IMR-90 (cell line): Measurements from ENCODE around the gene CHST14. TPM values are rescaled to one million over a fixed set of nuclear protein-coding genes. Genes with fewer than 3 reads are reported as not detected.

Source experiments
- ATAC-seq: fragments of 200-7000 bp; cut with Tn5 transposase; 2 replicates; pipeline ENCODE4 v1.9.1; 2020; ENCODE audit warnings: low read depth, mild to moderate bottlenecking, moderate library complexity
- BruUV-seq: library from RNA; stranded (reverse); fragments of 400-500 nt; replicated peaks from 2 replicates; lab custom pipeline; 2021; lab: Mats Ljungman, UMichigan
- CTCF ChIA-PET: fragments of 300-600 bp; formaldehyde crosslinking; extraction: SDS; loops from one replicate; lab custom pipeline; 2021; ENCODE audit warnings: antibody characterized with exemption; lab: Yijun Ruan, JAX
- POLR2A ChIA-PET: fragments of 300-600 bp; sonication (Branson Sonifier 250); formaldehyde crosslinking; loops from one replicate; lab custom pipeline; 2022; ENCODE audit warnings: antibody characterized with exemption; ENCODE audit not compliant: unreplicated experiment; lab: Charles Lee
- DNase-seq: peaks from one replicate; pipeline ENCODE4 v3.0.0; 2013
- H2AFZ ChIP-seq: replicated peaks from 2 replicates; pipeline ENCODE3; 2013; ENCODE audit warnings: low read length, mild to moderate bottlenecking; ENCODE audit not compliant: poor library complexity
- H2AK5ac ChIP-seq: 2 replicates; pipeline ENCODE4 v1.6.1; 2013; ENCODE audit warnings: low read depth, low read length, inconsistent platforms
- H2AK9ac ChIP-seq: replicated peaks from 2 replicates; pipeline ENCODE3; 2013; ENCODE audit warnings: mild to moderate bottlenecking, low read depth, low read length, moderate library complexity; ENCODE audit not compliant: poor library complexity
- H2BK120ac ChIP-seq: 2 replicates; pipeline ENCODE4 v1.6.1; 2013; ENCODE audit warnings: low read depth, low read length, inconsistent platforms
- H2BK15ac ChIP-seq: 3 replicates; pipeline ENCODE4 v1.6.1; 2013; ENCODE audit warnings: low read depth, low read length, inconsistent platforms
- H2BK20ac ChIP-seq: 2 replicates; pipeline ENCODE4 v1.6.1; 2013; ENCODE audit warnings: low read depth, mild to moderate bottlenecking, inconsistent platforms, low read length, moderate library complexity
- H2BK5ac ChIP-seq: 2 replicates; pipeline ENCODE4 v1.6.1; 2013; ENCODE audit warnings: mild to moderate bottlenecking, low read depth, low read length, inconsistent platforms; ENCODE audit not compliant: poor library complexity, severe bottlenecking
- H3K14ac ChIP-seq: replicated peaks from 2 replicates; pipeline ENCODE4 v1.6.1; 2013; ENCODE audit warnings: low read depth, low read length, inconsistent platforms
- H3K18ac ChIP-seq: 2 replicates; pipeline ENCODE4 v1.6.1; 2013; ENCODE audit warnings: low read depth, low read length, control low read depth
- H3K23ac ChIP-seq: 2 replicates; pipeline ENCODE4 v1.6.1; 2013; ENCODE audit warnings: low read depth, low read length, inconsistent platforms
- H3K27ac ChIP-seq: 2 replicates; pipeline ENCODE4 v1.5.1; 2013; ENCODE audit warnings: mild to moderate bottlenecking, control low read depth, low read length; ENCODE audit not compliant: insufficient read depth
- H3K27me3 ChIP-seq: 2 replicates; pipeline ENCODE4 v1.6.1; 2013; ENCODE audit warnings: low read length; ENCODE audit not compliant: control insufficient read depth, insufficient read depth
- H3K36me3 ChIP-seq: 2 replicates; pipeline ENCODE4 v1.6.1; 2013; ENCODE audit warnings: low read length, mixed read lengths; ENCODE audit not compliant: control insufficient read depth, insufficient read depth
- H3K4ac ChIP-seq: 2 replicates; pipeline ENCODE4 v1.6.1; 2013; ENCODE audit warnings: low read depth, low read length, inconsistent platforms
- H3K4me1 ChIP-seq: 2 replicates; pipeline ENCODE4 v1.6.1; 2013; ENCODE audit warnings: low read length, mixed read lengths; ENCODE audit not compliant: control insufficient read depth, insufficient read depth
- H3K4me2 ChIP-seq: 2 replicates; pipeline ENCODE4 v1.6.1; 2013; ENCODE audit warnings: low read depth, mild to moderate bottlenecking, control low read depth, low read length, moderate library complexity
- H3K4me3 ChIP-seq: 2 replicates; pipeline ENCODE4 v1.5.1; 2013; ENCODE audit warnings: low read depth, mild to moderate bottlenecking, control low read depth, low read length, moderate library complexity; ENCODE audit not compliant: insufficient read depth
- H3K56ac ChIP-seq: 2 replicates; pipeline ENCODE4 v1.6.1; 2013; ENCODE audit warnings: low read length, inconsistent platforms; ENCODE audit not compliant: insufficient read depth; ENCODE audit errors: extremely low read depth
- H3K79me1 ChIP-seq, 2 experiments: 2 replicates each; pipeline ENCODE4 v1.6.1; 2013; ENCODE audit warnings: low read length in 2 of 2, inconsistent platforms in 1 of 2, low read depth in 1 of 2
- H3K9ac ChIP-seq: 2 replicates; pipeline ENCODE4 v1.6.1; 2013; ENCODE audit warnings: low read depth, low read length, control low read depth
- H3K9me1 ChIP-seq: 2 replicates; pipeline ENCODE4 v1.6.1; 2013; ENCODE audit warnings: low read length, inconsistent platforms; ENCODE audit not compliant: insufficient read depth
- H3K9me3 ChIP-seq: 2 replicates; pipeline ENCODE4 v1.6.1; 2013; ENCODE audit warnings: low read length; ENCODE audit not compliant: control insufficient read depth, insufficient read depth
- H4K20me1 ChIP-seq: 2 replicates; pipeline ENCODE4 v1.6.1; 2013; ENCODE audit warnings: low read length, inconsistent platforms; ENCODE audit not compliant: insufficient read depth
- H4K5ac ChIP-seq: 2 replicates; pipeline ENCODE4 v1.6.1; 2013; ENCODE audit warnings: mild to moderate bottlenecking, low read depth, low read length, control low read depth
- H4K8ac ChIP-seq, 2 experiments: 2 replicates each; pipeline ENCODE4 v1.6.1; 2013; ENCODE audit warnings: low read depth in 2 of 2, low read length in 2 of 2, control low read depth in 1 of 2, inconsistent platforms in 1 of 2
- H4K91ac ChIP-seq: 2 replicates; pipeline ENCODE4 v1.6.1; 2013; ENCODE audit warnings: low read depth, low read length, inconsistent platforms; ENCODE audit not compliant: insufficient read depth
- BHLHE40 ChIP-seq: fragments of 150-350 bp; IDR thresholded peaks from 2 replicates; pipeline ENCODE4 v1.6.1; 2016; ENCODE audit warnings: mild to moderate bottlenecking, low read depth, low read length
- CEBPB ChIP-seq: IDR thresholded peaks from 2 replicates; pipeline ENCODE4 v1.6.1; 2012; ENCODE audit warnings: low read depth, low read length, improper control_type of control experiment
- CHD1 ChIP-seq: IDR thresholded peaks from 2 replicates; pipeline ENCODE4 v1.6.1; 2012; ENCODE audit warnings: low read depth, low read length, improper control_type of control experiment
- FOS ChIP-seq: fragments of 150-350 bp; IDR thresholded peaks from 2 replicates; pipeline ENCODE4 v1.6.1; 2016; ENCODE audit warnings: low read depth, low read length
- MAFK ChIP-seq: IDR thresholded peaks from 2 replicates; pipeline ENCODE4 v1.6.1; 2012; ENCODE audit warnings: low read depth, low read length, improper control_type of control experiment
- MAZ ChIP-seq: IDR thresholded peaks from 2 replicates; pipeline ENCODE4 v1.6.1; 2012; ENCODE audit warnings: low read depth, mild to moderate bottlenecking, low read length, improper control_type of control experiment, moderate library complexity, borderline replicate concordance
- MXI1 ChIP-seq: IDR thresholded peaks from 2 replicates; pipeline ENCODE4 v1.6.1; 2012; ENCODE audit warnings: low read depth, mild to moderate bottlenecking, low read length, moderate library complexity, borderline replicate concordance
- NFE2L2 ChIP-seq: fragments of 150-350 bp; IDR thresholded peaks from 2 replicates; pipeline ENCODE4 v1.6.1; 2016; ENCODE audit warnings: low read depth, mild to moderate bottlenecking, low read length
- POLR2A ChIP-seq: IDR thresholded peaks from 2 replicates; pipeline ENCODE4 v1.6.1; 2012; ENCODE audit warnings: mild to moderate bottlenecking, low read depth, low read length
- RAD21 ChIP-seq: IDR thresholded peaks from 2 replicates; pipeline ENCODE4 v1.6.1; 2012; ENCODE audit warnings: low read length, improper control_type of control experiment
- RCOR1 ChIP-seq: IDR thresholded peaks from 2 replicates; pipeline ENCODE4 v1.6.1; 2012; ENCODE audit warnings: mild to moderate bottlenecking, low read length, improper control_type of control experiment; ENCODE audit not compliant: insufficient replicate concordance
- RFX5 ChIP-seq: IDR thresholded peaks from 2 replicates; pipeline ENCODE4 v1.8.0; 2012; ENCODE audit warnings: low read depth, mild to moderate bottlenecking, low read length, moderate library complexity
- SMC3 ChIP-seq: fragments of 150-350 bp; IDR thresholded peaks from 2 replicates; pipeline ENCODE4 v1.6.1; 2016; ENCODE audit warnings: low read depth, mild to moderate bottlenecking, antibody characterized with exemption, low read length, moderate library complexity
- USF2 ChIP-seq: fragments of 150-350 bp; IDR thresholded peaks from 2 replicates; pipeline ENCODE4 v1.6.1; 2017; ENCODE audit warnings: mild to moderate bottlenecking, antibody characterized with exemption, low read length, low read depth
- WGBS, 2 experiments: methylation state at CpG; one replicate each; pipeline versions ENCODE4 v1.1.5 to v1.1.7; 2013; ENCODE audit warnings: missing lambda C conversion rate in 2 of 2; ENCODE audit not compliant: insufficient read length in 1 of 2; ENCODE audit errors: extremely low coverage in 2 of 2; 5-methylcytosine and 5-hydroxymethylcytosine counted together
- dilution Hi-C: fragments of 300-500 bp; cut with HindIII; formaldehyde crosslinking; loops from one replicate; pipeline ENCODE4 v1.14.3; 2018; ENCODE audit warnings: low sequenced_read_pairs; ENCODE audit not compliant: unreplicated experiment
- in situ Hi-C: fragments of 300-500 bp; cut with MboI; formaldehyde crosslinking; loops from 3 replicates; pipeline ENCODE4 v1.14.3; 2019; ENCODE audit warnings: low sequenced_read_pairs, inconsistent platforms, mixed read lengths
- intact Hi-C: fragments of 100-400 bp; cut with micrococcal nuclease; formaldehyde crosslinking; loops from 2 replicates; pipeline ENCODE4 v1.10.0; 2022
- polyA plus RNA-seq, 3 experiments: library from polyadenylated mRNA; depleted of rRNA; stranded (reverse); fragments of >200 nt; gene quantifications; 2 replicates each; pipeline ENCODE4 v1.2.3, GENCODE V29; 2012; ENCODE audit warnings: low replicate concordance in 1 of 3
- total RNA-seq: library from RNA; depleted of rRNA; stranded (reverse); fragments of >200 nt; gene quantifications from 2 replicates; pipeline ENCODE4 v1.2.3, GENCODE V29; 2012
- TF ChIP-seq, protein P1 (sequence below): conservative IDR thresholded peaks from 2 replicates; pipeline ENCODE4 v1.5.1; 2012; ENCODE audit warnings: mild to moderate bottlenecking, low read depth, low read length, improper control_type of control experiment

Gene CHST14
- total and polyA plus RNA-seq, 2 of the 4 experiments (the other 2 are of a cell fraction) = 3.8 to 19.5 TPM

DNA sequence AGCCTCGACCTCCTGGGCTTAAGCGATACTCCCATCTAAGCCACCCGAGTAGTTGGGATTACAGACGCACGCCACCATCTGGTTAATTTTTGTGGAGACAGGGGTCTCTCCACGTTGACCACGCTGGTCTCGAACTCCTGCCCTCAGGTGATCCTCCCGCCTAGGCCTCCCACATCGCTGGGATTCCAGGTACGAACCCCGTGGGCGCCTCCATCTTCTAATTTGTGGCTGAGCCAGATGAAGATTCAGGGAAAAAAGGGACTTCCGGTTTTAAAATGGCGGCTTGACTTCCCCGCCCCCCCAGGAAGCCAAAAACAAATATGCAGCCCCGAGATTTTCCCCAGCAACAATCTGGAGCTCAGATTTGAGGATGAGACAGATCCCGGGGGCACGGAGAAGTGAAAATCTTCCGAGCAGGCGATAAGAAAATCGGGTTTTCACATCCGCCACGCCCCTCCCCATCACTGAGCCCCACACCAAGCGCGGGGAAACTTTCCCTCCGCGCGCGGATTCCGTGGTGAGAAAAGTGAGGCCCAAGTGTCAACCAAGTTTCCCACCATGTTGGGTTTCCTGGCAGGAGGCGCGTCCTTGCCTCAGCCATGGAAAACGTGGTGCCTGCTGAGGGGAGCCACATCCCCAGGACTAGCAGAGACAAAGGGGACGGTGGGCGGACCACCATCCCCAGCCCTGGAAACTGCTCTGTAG lies 15.4 kb downstream of the CHST14 start:
- intact Hi-C loops (no loop called here), dilution Hi-C loops (no loop called here), in situ Hi-C loops (no loop called here)
- BruUV-seq = no TSS peak
- Histone ChIP-seq H4K8ac (no peak overlapping the region), H3K27ac (no peak overlapping the region), H3K4me3 (no peak overlapping the region), H2AK5ac (no peak overlapping the region), H2AK9ac (no peak overlapping the region), H3K18ac (no peak overlapping the region), H3K4ac (no peak overlapping the region), H2BK5ac (no peak overlapping the region), H2AFZ (no peak overlapping the region), H3K27me3 (peaks cover 12% of the 10 kb centered on the region), H2BK120ac (no peak overlapping the region), H3K23ac (no peak overlapping the region), H4K5ac (no peak overlapping the region), H2BK15ac (no peak overlapping the region), H3K9me1 (no peaks in the 10 kb centered on the region), H4K91ac (no peak overlapping the region), H4K20me1 (no peaks in the 10 kb centered on the region), H3K14ac (no peak overlapping the region), H3K9ac (no peak overlapping the region), H3K36me3 (no peaks in the 10 kb centered on the region), H3K4me1 (no peaks in the 10 kb centered on the region), H2BK20ac (no peak overlapping the region), H3K79me1 (no peaks in the 10 kb centered on the region), H3K9me3 (no peaks in the 10 kb centered on the region; the same call in 1 of the 2 replicates), H3K56ac (no peak overlapping the region), H3K4me2 (no peak overlapping the region)
- ChIA-PET POLR2A (no interaction called here), CTCF (no interaction called here)
- WGBS, 2 experiments = 60% methylated on average over 4 of the region's 36 CpGs; no CpG with 5 or more reads in 1 of the 2 experiments
- no peak for DNase-seq
- TF ChIP-seq RFX5 (no peak), FOS (no peak), POLR2A (no peak), MAZ (no peak), NFE2L2 (no peak), CHD1 (no peak), USF2 (no peak), MAFK (no peak), RAD21 (no peak), BHLHE40 (no peak), CEBPB (no peak), SMC3 (no peak), MXI1 (no peak), RCOR1 (no peak)
- TF ChIP-seq, protein P1, sequence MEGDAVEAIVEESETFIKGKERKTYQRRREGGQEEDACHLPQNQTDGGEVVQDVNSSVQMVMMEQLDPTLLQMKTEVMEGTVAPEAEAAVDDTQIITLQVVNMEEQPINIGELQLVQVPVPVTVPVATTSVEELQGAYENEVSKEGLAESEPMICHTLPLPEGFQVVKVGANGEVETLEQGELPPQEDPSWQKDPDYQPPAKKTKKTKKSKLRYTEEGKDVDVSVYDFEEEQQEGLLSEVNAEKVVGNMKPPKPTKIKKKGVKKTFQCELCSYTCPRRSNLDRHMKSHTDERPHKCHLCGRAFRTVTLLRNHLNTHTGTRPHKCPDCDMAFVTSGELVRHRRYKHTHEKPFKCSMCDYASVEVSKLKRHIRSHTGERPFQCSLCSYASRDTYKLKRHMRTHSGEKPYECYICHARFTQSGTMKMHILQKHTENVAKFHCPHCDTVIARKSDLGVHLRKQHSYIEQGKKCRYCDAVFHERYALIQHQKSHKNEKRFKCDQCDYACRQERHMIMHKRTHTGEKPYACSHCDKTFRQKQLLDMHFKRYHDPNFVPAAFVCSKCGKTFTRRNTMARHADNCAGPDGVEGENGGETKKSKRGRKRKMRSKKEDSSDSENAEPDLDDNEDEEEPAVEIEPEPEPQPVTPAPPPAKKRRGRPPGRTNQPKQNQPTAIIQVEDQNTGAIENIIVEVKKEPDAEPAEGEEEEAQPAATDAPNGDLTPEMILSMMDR = no peak
- ATAC-seq = no peak
